ENCODE results near the gene TNFRSF6B.

The TNFRSF6B gene

GRCh38 chr20:63700199-63701050 is 4.0 kb downstream of the TNFRSF6B start:
- no peak for DNase-seq (ENCODE audit: extremely low spot score)
- TF ChIP-seq CTCF (IDR thresholded peaks at IDR 0.05; ENCODE audit: control extremely low read depth, extremely low read depth, low read depth, missing control alignments), result no peak
- POLR2A ChIA-PET, result no interaction called here
- CTCF ChIA-PET, result no interaction called here

GRCh38 chr20:63701051-63701328 is 4.5 kb downstream of the TNFRSF6B start:
- no peak for DNase-seq (ENCODE audit: extremely low spot score)
- POLR2A ChIA-PET, result no interaction called here
- CTCF ChIA-PET, result no interaction called here
- TF ChIP-seq CTCF (IDR thresholded peaks at IDR 0.05; ENCODE audit: control extremely low read depth, extremely low read depth, low read depth, missing control alignments), result no peak

- POLR2A ChIA-PET, result no interaction called here
- CTCF ChIA-PET, result no interaction called here
- no peak for DNase-seq (ENCODE audit: extremely low spot score)
- TF ChIP-seq CTCF (IDR thresholded peaks at IDR 0.05; ENCODE audit: control extremely low read depth, extremely low read depth, low read depth, missing control alignments), result no peak
Observed at GRCh38 chr20:63701329-63702035, 5.0 kb downstream of the TNFRSF6B start.

GRCh38 chr20:63702036-63702665 is 5.7 kb downstream of the TNFRSF6B start:
- ChIA-PET CTCF (no interaction called here), POLR2A (no interaction called here)
- no peak for TF ChIP-seq CTCF (IDR thresholded peaks at IDR 0.05; ENCODE audit: control extremely low read depth, extremely low read depth, low read depth, missing control alignments)
- no peak for DNase-seq (ENCODE audit: extremely low spot score)

- ChIA-PET POLR2A (no interaction called here), CTCF (no interaction called here)
- DNase-seq (ENCODE audit: extremely low spot score), result no peak
- no peak for TF ChIP-seq CTCF (IDR thresholded peaks at IDR 0.05; ENCODE audit: control extremely low read depth, extremely low read depth, low read depth, missing control alignments)
Observed at GRCh38 chr20:63702751-63703470, 6.5 kb downstream of the TNFRSF6B start.

GRCh38 chr20:63703471-63703975 is 7.1 kb downstream of the TNFRSF6B start:
- no peak for DNase-seq (ENCODE audit: extremely low spot score)
- ChIA-PET CTCF (interaction anchor here (1.1 kb wide), 1 partner anchor 166 kb away, joined by 3 read pairs; no protein-coding TSS in a partner anchor), POLR2A (no interaction called here)
- no peak for TF ChIP-seq CTCF (IDR thresholded peaks at IDR 0.05; ENCODE audit: control extremely low read depth, extremely low read depth, low read depth, missing control alignments)

Measured in GM10248 (cell line).